Stimulated activated CD4-positive, alpha-beta T cell treated with anti-CD3 and anti-CD28 coated beads, Interleukin-4, amount 100 ng/mL, for 24 hours (primary cell): Measurements from ENCODE around the gene TEPSIN.
A peak's percentile ranks its signal among the peaks of the same experiment; 100 is the strongest.

ENCODE experiments used
- DNase-seq: peaks from one replicate; pipeline ENCODE4 v3.0.0-alpha.2; 2020

Gene TEPSIN, protein sequence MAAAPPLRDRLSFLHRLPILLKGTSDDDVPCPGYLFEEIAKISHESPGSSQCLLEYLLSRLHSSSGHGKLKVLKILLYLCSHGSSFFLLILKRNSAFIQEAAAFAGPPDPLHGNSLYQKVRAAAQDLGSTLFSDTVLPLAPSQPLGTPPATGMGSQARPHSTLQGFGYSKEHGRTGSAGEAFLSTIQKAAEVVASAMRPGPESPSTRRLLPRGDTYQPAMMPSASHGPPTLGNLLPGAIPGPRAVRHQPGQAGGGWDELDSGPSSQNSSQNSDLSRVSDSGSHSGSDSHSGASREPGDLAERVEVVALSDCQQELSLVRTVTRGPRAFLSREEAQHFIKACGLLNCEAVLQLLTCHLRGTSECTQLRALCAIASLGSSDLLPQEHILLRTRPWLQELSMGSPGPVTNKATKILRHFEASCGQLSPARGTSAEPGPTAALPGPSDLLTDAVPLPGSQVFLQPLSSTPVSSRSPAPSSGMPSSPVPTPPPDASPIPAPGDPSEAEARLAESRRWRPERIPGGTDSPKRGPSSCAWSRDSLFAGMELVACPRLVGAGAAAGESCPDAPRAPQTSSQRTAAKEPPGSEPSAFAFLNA

DNA sequence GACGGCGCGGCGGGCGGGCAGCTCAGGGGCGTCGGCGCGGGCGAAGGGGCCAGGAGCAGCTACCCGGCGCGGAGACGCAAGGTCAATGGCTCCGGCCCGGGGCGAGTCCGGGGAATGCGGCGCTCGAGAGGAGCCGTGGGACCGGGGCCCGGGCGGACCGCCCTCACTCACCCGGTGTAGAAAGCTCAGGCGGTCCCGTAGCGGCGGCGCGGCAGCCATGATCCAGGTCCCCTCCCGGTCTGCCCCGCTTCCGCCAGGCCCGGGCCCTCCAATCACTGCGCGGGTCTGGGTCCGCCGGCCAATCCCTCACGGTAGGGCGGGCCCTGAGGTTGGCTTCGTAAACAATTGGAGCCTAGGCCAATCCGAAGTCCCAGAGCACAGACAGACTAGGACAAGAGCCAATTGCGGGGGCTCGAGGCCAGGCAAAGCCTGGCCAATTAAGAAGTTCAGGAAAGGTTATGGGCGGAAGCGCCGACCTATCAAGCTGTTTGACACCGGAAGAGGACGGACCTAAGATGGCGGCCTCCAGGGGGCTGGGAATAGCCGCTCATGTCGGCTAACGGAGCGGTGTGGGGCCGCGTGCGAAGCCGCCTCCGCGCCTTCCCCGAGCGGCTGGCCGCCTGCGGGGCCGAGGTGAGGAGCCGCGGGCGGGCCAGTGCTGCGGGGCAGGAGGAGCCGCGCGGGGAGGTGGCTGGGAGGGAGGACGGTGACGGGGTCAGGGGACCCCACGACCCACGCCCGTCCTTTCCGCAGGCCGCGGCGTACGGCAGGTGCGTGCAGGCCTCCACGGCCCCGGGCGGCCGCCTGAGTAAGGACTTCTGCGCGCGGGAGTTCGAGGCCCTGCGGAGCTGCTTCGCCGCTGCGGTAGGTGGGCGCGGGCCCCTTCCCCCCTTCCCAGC is at the start of gene TEPSIN, which contains the start of gene NDUFAF8:
Gene TEPSIN, minus strand, starts transcription at position 241 of the 899 bp plus-strand sequence. Its CDS starts 22 bp downstream, at position 219.
Gene NDUFAF8, plus strand, starts transcription at position 504 of the 899 bp plus-strand sequence. Its CDS starts 46 bp downstream, at position 550.
- peak; percentile 96 for DNase-seq

DNA sequence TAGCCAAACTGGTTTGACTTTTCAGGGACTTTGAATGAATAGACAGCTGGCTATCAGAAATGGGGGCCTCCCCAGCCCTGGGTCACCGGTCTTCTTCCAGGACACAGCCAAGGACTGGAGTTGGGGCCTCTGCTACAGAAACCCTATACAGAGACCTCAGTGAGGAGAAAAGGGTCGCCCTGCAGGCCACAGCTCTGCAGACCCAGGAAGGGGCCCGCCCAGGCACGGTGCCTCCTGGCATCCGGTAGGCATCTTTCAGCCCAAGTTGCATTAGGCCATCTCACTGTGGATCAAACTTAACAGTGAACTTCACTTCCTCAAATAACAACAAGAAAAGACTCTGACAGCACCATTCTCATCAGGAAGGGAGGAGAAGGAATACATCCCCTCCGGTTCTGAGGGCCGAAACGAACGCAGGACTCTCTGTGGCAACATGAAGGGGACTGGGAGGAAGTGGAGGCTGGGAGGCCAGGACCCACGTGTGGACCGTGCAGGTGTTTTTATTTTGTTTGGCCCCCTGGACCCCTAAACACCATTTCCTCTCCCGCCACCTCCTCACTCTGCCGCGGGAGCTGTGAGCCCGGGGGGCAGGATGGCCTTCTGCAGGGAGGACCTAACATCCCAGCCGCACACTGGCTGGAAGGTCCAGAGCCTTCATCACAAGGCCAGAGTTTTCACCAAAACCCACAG is 49.0 kb upstream of the TEPSIN start:
- DNase-seq, result no peak

DNA sequence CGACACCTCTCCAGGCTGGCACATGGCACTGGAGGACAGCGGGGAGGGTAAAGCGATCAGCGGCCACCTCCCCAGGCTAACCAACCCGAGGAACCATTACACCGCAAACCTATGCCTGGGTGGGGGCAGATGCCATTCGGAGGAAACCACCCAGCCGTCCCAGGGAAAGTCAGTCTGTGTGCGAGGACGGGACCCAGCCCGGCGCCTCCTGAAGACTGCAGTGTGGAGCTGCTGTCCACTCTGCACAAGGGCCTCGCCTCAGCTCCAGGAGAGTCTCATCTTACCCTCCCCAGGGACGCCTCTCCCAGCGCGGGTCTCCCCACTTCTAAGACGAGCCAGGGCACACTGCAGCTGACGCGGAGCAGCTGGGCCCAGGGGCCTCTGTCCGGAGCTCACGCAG is 48.3 kb upstream of the TEPSIN start:
- no peak for DNase-seq

DNA sequence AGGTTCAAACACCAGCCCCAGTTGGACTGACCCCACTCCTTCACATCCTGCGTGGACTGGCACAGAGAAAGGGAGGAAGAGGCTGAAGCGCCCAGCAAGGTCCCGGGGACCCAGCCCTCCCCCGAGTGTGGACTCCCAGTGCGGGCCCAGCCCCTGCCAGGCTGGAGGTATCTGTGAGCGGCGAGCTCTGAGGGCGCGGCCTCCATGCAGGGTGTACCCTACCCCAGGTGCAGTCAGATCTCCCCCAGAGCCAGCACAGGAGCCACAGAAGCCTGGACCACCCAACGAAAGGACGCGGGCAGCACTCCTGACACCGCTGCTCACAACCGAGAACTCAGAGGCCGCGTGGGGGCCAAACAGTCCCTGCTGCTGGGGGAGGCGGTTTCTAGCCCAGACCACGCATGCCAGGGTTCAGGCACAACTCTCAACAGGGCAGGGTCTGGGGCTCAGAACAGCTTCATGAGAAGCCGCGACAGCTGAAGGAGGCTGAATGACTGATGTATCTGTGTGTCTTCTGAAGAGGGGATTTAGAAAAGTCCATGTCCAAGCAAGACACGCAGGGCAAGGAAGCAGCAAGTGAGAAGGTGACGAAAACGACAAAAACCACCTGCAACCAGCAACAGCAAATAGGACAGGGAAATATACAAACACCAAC is 47.8 kb upstream of the TEPSIN start:
- no peak for DNase-seq

DNA sequence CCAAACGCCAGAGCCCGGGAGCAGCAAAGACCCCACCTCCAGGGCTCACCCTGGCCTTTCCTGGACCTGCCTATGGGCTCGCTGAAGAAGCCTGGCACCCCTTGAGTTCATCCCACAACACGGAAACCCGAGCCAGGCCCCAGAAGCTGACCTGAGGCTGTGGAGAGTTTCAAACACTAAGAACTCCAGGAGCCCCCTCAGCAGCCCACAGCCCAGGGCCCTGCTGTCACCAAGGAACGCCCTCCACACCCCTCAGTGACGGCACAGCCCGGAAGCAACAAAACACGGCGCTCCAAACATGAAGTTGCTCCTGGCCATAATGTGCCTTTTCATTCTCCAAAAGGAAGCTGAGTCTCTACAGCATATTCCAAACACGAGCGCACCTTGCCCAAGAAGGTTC is 47.0 kb upstream of the TEPSIN start:
- DNase-seq, result no peak

DNA sequence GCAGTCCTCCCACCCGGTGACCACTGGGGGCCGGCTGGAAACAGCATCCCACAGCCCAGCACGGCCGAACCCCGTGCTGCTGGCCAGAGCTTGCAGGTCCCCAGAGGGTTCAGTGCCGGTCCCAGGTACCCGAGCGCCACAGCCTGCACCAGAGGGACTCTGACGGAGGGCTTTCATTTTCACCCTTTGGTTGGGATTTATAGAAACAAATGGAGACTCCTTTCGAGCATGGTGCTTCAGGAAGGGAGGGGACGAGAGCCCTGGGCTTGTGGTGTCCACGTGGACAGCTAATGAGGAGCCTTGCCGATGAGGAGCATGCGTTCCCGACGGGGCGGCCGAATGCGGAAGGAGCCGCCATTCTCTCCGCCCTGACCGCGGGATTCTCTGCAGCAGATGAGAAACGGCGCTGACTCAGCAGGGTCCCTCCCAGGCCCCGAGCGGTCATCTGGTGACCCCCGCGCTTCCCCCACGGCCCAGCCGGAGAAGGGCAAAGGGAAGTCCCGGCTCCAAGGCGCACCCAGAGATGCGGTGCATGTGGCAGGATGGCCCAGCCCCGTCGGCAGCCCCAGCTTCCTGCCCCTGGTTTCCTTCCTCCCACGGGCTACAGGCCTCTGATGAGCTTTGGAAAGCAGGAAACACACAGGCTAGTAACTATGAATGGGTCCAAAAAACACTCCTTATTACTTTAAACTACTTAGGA is 46.5 kb upstream of the TEPSIN start:
- peak; percentile 67 for DNase-seq

DNA sequence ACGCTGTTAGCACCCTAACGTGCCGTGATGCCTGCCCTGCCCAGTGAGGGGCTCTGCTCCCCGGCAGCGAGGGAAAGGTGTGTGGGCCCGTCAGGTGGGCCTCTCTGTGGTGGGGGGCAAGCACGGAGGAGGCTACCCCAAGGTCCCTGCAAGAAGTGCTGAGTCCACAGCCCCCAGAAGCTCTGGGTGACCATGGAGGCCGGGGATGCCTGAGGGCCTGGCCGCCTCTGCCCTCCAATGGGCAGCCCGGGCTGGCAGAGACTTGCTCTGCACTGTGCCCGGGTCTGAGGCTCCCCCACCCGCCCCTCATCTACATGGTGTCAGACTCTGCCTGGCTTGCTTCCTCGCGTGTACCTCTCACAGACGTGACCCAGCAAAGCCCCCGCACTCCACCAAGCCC is 44.0 kb upstream of the TEPSIN start:
- DNase-seq, result no peak

DNA sequence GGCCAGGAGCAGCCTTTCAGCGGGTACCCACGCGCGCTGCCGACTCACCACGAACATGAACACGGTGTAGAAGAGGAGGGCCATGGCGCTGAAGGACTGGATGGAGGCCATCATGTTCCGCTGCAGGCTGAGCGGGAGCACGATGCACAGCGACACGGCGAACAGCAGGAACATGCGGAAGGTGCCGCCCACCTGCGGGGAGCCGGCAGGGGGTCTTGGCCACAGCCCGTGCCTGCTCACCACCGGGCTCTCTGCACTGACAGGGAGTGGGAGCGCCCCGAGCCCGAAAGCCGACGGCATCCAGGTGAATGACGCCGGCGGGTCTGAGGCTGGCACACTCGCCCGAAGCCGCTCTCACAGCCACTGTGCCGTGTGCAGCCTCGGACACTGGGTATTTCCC is 43.3 kb upstream of the TEPSIN start:
- DNase-seq, result no peak

DNA sequence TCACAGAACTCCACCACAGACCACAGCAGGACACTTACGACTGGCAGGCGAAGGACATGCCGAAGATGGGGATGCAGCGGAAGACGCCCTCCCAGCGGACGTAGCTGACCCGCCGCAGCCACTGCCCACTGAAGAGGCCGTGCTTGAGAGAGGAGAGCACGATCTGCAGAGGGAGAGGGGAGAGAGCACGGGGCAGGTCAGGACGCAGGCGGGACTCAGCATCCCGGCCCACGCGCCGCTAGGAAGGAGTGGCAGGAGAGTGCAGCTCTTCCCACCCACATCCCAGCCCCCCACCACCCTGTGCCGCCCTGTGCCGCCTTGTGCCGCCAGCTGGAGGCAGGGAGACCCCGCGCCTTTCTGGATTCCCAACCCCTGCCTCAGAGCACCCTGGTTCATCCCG is 41.7 kb upstream of the TEPSIN start:
- no peak for DNase-seq

DNA sequence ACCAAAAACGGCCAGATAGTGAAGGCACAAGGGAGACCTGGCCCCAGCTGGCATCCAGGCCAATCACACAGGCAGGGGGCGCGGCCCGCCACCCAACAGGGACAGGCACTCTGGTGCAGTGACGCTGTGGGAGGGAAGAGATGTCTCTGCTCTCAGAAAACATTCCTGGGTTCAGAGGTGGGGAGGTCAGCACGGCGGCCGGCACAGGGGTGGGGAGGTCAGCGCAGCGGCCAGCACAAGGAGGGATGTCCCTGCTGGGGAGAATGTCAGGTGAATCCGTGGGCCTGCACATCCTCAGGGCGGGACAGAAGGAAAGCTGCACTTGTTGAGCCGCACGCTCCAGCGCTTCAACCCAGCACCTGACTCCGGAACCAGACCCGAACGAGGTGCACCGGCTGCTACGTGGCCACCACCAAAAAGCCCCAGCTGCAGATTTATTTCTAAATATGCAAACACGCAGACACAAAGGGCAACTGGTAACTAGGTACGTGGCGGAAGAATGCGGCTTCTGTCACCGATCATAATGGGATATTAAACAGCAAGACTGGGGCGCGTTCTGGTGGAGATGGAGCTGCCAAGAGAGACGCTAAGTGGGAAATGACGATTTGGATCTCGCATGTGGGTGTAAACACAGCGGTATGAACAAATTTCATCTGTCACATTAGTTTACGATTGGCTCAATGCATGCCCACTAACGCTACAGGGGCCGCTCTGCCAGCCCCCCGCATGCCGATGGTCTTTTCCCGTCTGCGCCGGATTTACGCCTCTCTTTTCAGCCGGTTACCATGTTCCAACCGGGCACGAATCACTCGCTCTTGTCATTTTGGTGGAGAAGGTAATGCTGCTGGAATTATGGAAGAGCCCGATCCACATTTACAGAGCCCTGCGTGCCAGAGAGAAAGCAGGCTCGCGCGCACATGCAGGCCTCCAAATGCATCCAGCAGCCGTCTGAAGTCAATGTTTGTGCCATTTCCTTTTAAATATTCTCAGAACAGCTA is 40.7 kb upstream of the TEPSIN start:
- no peak for DNase-seq

DNA sequence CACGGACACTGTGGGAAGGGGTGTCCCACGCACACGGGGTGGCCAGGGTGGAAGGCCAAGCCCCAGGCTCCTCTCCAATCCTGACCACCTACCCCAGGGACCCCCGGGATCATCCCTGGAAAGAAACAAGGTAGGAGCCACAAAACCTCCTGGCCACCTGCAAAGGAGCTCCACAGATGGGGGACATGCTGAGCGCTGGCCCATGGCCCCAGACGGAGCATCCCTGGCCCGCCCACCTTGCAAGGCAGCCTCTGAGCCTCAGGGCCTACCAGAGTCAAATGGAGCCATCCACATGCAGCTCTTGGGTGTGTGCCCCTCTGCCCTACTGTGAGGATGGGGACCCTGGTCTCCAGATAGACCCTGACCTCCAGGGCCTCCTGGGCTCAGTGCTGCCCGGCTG is 40.0 kb upstream of the TEPSIN start:
- DNase-seq, result no peak

DNA sequence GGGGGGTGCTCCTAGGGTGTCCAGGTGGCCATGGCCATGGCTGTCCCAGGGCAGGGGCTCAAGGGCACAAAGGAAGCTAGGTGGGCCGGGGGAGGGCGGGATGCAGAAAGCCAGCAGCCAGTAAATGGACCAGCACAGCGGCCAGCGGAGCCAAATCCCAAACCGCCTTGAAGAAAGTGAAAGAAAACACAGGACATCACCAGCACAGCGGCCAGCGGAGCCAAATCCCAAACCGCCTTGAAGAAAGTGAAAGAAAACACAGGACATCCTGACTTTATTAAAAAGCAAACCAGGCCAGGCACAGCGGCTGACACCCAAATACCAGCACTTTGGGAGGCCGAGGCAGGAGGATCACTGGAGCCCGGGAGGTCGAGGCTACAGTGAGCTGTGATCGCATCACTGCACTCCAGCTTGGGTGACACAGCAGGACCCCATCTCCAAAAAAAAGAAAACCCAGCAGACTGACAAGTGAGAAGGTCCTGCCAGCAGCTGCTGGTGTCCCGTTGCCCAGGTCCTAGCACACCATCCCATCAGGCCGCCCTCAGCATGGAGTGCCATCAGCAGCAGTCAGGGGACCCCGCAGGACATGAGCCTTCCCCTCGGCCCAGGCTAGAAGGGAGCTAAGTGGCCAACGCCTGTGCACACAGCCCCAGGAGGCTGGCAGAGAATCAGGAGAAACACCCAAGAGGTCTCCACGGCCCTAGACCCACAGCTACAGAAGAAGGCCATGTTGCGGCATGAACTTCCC is 39.3 kb upstream of the TEPSIN start:
- DNase-seq, result no peak

DNA sequence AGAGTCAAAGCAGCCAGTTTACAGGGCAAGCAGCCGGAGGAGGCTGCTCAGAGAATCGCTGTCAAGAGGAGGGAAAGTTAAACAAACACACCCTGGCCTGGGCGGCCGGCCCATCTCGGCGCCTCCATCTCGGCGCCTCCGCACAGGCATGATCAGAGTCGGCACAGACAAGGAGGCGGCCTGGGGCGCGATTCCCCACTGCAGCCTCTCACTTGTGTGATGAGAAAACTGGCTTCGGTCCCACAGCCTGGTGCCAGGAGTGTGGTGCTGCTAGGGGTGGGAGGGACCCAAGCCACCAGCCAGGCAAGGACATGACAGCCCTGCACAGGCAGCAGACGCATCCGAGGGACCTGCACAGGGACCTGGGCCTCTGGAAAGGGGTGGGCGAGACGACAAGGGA is 38.6 kb upstream of the TEPSIN start:
- no peak for DNase-seq

DNA sequence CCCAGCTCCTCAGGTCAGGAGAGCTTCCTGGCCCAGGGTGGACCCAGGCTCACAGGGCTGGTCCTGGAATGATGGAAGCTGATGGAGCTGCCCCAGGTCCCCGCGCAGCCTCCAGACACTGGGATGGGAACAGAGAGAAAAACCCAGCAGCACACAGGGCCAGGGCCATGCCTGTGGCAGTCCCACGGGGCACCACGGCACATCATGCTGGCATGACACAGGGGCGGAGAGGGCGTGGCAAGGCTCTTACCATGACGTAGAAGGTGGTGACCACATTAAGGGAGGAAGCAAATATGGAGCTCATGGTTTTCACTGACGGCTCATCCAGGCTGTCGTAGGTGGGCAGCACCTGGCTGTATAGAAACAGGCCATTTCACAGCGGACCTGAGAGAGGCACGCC is 37.9 kb upstream of the TEPSIN start:
- DNase-seq, result no peak

DNA sequence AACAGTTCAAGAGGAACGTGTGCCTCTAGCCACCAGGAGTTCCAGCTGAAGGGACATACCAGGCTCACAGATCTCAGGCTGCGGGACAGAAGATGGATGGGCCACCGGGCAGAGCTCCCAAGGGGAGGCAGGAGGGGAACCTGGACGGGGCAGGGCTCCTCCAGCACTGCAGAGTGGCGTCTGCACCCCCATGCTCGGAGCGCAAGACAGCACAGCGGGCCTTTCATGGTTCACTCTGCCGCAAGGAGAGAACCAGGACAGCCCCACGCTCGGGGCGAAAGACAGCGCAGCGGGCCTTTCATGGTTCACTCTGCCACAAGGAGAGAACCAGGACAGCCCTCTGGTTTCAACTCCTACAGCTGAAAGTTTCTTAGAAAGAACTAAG is 35.6 kb upstream of the TEPSIN start:
- no peak for DNase-seq

DNA sequence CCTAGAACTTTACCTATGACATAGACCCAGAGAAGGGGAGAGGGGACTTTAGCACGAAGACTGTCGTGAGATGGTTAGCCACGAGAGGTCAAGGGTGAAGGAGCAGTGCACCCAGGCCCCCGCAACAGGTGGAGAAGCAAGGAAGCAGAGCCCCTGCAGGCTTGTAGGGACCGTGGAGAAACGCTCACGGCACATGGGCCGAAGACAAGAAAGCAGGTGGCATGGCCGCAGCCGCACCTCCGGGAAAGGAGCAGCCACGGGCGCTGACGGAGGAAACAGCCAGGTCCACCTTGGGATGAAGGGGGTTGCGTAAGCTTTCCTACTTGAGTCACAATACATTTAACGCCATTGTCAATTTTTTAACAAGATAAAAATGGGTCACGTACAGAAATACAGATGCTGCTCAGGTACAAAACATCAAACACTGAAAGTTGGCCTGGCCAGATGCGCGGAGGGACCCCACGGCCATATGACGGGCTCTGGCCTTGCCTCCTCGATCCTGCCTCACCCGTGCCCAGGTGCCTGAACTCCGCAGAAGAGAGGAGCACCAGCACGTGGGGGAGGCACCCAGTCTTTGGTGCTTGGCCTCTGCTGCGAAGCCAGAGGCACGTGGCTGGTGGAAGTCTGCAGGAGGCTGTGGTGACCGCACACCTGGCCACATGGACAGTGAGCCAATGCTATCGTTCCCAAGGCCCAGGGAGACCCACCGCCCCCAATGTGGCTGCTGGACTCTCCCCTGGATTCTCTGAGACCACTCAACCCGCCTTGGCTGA is 35.0 kb upstream of the TEPSIN start:
- no peak for DNase-seq

DNA sequence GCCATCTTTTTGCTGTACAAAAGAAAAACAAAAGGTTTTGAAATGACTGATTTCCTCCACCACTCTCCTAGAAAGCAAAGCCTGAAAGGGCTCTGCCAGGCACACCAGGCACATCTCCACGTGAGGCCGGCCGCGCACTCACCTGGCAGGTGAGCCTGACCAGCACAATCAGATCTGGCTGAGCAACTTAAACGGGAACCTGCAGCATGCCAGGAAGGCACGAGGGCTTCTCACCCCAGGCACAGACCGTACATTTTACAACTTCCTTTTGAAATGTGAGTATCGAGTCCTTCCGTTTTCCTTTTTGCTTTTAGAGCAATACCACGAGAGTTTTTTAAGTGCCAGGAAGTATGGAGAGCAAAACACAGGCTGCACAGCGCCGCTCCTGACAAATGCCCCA is 33.8 kb upstream of the TEPSIN start:
- DNase-seq, result no peak

DNA sequence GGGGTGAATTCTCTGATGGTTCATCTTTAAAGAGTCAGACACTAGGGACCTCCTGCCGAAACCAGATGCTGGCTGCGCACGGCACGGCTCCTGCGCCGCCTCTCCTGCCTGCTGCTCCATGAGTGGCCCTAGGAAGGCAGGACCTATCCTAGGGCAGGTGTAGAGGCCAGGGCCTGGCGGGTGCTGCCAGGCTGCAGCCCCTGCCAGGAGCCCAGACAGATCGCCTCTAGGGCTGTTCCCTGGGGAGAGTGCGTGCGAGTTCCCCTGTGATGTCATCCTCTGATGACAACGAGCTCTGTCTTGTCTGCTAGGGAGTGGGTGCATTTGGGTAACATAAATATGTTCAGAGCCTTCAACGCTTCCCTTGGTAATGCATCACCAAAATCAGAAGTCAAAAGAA is 32.4 kb upstream of the TEPSIN start:
- DNase-seq, result no peak

DNA sequence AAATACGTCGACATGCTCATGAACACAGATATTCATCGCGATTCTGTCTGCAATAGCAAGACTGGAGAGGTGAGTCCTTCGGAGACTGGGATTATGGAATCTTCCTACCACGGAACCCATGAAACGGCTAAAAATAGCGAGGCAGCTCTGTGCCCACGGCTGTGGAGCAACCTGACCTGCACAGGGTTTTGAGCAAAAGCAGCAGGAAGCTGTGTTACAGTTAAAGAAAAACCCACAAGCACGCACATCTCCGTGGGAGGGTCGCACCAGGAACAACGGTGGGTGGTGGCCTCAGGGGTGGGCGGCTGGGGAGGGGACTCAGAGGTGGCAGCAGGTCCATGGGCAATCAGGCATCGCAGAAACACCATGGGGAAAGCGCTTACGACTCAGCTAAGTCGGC is 31.4 kb upstream of the TEPSIN start:
- DNase-seq, result no peak
